ENCODE data around the gene SAP30.

Gene SAP30, protein sequence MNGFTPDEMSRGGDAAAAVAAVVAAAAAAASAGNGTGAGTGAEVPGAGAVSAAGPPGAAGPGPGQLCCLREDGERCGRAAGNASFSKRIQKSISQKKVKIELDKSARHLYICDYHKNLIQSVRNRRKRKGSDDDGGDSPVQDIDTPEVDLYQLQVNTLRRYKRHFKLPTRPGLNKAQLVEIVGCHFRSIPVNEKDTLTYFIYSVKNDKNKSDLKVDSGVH

DNA sequence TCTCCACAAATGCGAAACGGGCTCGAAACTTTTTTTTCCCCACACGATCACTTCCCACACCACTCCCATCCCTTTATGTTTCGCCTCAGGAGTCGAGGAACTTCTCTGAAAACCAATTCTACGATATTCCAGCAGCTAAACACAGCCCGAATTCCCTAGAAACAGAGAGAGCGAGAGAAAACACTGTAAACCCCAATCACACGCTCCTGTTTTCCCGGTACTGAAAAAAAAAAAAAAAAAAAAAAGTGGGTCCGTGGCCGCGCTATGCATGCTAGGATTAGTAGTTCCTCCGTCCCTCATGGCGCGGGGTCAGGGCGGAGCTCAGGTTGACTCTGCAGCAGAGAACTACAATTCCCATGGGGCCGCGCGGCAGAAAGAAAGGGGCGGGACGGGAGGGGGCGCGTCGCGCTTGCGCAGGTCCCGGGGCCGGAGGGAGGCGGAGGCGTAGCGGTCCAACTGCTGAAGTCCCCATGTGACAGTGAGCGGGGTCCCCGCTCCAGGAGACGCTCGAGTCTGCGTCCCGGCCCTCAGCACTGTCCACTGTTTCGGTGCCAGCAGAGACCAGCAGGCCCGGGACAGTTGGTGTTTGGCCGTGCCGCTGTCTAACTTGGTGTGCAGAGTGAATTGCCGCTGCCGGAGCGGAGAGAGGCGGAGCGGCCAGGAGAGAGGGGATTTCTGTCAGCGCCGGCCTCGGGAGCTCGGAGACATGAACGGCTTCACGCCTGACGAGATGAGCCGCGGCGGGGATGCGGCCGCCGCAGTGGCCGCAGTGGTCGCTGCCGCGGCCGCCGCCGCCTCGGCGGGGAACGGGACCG, at the start of gene SAP30:
SAP30 (plus strand) TSS at position 478 of the 815 bp plus-strand sequence; CDS start at position 707, 229 bp downstream.
- DNase-seq, result peak; percentile 96
- ATAC-seq, result peak; percentile 94

DNA sequence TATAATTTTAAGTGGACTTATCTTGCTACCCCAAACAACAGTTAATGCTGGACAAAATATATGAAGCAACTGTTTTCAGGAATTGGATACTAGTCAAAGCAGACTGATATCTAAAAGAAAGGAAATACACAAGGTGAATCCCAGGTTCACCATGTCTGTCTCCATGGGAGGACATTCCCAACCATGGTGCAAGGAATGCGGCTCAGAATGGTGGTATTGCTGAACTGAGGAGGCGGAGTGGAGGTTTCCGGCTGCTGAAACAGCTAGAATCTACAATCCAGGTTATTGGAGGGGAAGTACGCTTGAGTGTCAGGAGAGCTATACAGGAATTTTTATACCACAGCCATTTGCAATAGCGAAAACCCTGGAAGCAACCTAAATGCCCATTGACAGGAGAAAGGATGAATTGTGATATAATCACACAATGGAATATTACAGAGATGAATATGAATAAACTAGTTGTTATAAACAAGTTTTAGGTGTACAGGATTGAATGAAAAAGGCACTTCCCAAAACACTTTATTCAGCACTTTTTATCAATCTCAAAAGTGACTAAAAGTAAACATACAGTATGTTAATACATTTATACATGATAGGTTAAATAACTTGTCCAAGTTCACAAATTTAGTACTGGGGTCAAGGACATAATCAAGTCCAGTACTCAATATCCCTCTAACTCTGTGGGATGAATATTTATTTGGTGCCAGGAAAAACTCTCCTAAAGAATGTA, 45.6 kb upstream of the SAP30 start:
- DNase-seq (no peak), ATAC-seq (no peak)

DNA sequence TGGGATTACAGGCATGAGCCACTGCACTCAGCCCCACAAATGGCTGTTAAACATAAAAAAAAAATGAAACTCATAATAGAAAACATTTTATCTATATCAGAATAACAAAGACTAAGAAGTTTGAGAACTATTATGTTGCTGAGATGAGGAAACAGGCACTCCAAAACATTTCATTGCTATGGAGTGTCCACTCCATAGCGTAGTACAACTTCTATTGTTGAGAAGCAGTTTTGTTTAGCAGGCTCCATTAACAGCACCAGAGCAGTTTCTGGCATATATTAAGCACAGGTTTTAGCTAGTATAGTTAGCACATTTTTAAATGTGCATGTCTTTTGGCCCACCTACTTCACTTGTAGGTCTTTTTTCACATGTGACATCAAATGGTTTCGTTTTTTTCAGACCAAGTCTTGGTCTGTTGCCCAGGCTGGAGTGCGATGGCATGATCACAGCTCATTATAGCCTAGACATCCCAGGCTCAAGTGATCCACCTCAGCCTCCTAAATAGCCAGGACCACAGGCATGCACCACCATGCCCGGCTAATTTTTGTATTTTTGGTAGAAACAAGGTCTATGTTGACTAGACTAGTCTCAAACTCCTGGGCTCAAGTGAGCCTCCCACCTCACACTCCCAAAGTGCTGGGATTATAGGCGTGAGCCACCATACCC, 42.4 kb upstream of the SAP30 start:
- ATAC-seq, result no peak
- no peak for DNase-seq

DNA sequence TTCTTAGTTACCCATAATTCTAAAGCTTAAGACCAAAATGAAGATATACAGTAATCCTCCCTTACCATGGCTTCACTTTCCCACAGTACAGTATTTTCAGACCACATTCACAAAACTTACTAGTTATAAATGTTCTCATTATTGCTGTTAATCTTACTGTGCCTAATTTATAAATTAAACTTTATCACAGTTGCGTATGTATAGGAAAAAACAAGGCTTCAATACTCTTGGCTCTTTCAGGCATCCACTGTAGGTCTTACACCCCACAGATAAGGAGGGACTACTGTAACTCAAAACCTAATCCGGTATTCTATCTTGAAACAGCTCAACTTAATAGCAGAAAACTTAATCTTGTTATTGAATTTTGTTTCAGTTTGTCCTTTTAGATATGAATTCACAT, 40.2 kb upstream of the SAP30 start:
- ATAC-seq (no peak), DNase-seq (no peak)

DNA sequence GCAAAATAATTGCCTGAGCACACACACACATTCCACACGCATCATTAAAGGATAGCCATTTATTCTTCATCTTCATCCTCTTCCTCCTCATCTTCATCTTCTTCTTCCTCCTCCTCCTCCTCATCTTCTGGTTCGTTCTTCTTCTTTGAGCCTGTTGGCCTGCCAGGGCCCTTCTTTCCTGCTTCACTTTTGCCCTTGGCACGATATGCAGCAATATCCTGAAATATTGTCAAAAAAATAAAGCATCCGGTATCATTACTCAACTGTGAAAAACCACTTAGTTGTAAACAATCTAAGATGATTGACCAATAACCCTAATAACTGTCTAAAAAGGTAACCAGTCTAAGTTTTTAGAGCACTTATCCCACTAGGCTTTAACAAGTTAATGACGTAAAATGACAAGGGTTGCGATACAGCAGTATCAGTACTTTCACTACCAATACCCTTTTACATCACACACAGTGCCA, 38.7 kb upstream of the SAP30 start:
- no peak for ATAC-seq
- no peak for DNase-seq

DNA sequence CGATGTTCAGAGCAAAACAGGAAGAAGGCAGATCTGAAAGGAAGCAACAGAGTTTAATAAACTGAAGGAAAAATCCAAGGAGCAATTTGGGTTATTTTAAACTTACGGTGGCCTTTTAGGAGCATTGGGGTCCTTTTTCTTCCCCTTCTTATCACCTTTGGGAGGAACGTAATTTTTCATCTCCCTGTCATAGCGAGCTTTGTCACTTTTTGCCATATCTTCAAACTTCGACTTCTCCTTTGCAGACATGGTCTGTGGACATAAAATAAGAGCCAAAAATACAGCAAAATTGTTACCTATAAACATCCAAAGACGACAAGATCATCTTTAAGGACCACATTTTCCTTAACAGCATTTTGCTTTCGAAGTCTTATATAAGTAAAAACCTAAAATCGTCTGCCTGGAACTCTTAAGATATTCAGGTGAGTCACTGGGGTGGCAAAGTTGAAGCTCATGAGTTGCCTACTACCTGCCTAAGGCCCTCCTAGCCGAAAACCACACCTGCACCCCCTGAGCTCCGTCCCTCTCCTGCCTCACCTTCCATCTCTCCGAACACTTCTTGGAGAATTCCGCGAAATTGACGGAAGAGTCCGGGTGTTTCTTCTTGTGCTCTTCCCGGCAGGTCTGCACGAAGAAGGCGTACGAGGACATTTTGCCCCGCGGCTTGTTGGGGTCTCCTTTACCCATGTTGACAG, 37.6 kb upstream of the SAP30 start:
- ATAC-seq (no peak), DNase-seq (peak; percentile 19)

DNA sequence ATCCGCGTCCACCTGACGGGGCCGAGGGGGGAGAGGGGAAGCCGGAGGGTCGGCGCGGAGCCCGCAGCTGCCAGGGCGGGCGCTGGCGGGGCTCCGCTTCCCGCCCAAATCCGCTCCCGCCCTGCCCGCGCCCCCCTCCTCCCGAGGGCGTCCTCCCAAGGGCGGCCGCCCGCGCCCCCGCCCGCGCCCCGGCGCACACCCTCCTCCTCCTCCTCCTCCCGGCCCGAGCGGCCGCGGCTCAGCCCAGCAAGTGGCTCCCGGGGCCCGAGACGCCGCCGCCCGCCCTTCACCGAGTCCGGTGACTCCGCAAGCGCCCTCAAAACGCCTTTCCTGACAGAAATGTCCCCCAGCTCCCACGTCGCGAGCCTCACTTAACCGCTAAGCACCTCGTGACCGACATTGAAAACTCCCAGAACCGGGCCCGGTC, 37.1 kb upstream of the SAP30 start:
- no peak for ATAC-seq
- DNase-seq, result peak; percentile 52

DNA sequence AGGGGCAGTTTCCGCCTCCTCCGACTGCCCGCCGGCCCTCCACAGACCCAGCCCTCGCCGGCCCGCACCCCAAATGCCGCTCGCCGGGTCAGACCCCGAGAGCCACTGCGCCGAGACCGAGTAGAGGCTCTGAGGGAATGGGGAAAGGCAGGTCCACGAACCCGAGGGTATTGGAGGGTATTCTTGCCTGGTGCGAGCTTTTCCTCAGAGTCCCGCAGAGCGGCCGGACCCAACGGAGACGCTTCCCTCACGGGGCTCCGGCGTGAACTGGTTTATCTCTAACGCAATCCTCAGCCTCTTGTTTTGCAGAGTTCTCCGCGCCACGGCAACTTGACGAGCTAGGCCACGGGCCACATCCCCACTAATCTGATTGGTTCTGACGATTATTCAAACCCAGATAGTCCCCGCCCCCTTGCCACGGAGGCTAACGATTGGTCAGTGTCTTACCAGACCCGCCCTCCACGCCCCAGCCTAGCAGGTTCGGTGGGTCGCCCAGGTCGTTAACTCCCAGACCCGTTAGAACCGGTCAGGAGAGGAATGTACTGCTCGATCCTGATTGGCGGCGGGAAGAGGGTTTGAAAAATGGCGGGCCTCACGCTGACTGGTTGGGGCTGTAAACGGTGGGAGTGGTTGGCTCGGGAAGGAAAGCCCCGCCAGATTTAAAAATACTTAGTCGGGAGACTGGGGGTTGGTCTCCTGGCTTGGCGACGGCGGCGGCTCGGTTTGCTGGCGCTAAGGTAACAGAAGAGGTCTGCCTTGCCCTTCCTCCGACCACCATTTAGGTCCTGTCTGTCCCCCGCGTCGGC, 36.5 kb upstream of the SAP30 start, which contains the start of gene HMGB2:
HMGB2 (minus strand) TSS at position 274 of the 806 bp plus-strand sequence. CDS start 709 bp downstream, outside the sequence.
- ATAC-seq (peak; percentile 98), DNase-seq (peak; percentile 99)

DNA sequence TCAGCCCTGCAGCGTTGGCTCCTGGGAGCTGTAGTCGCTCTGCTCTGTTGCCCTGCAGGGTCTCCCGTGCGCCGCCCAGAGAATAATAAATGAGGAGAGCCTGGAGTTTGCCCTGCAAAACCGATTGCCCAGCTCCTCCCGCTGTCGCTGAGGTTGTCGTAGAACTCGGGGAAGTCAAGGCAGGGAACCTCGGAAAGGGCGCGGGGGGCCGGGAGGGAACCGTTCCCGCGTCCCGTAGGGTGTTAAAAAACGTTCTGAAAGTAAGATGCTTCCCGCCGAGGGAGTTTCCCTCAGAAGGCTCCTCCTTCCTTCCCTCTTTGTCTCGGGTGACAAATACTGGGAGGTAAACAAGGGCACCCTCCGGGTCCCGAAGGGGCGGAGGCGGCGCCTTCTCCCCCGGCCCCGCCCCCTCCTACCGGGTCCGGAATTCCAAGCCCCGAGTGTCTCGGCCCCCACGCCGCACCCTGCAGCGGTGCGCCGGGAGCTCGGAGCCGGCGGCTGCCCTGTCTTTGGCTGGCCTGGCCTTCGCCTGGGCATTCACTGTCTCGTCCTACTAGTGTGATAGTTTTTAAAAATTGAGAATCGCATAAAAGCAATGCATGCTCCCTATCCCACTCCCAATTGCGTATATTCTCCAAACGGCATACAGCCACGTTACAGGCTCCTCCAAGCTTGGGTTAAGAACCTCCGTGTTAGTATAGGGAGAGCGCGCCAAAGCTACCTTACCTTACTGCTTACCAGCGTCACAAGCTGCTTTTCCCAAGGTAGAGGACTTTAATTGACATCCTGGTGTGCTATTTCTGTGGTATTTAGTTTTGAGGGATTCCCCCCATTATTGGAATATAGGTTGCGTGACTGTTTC, 35.6 kb upstream of the SAP30 start:
- peak; percentile 37 for ATAC-seq
- DNase-seq, result peak; percentile 59

DNA sequence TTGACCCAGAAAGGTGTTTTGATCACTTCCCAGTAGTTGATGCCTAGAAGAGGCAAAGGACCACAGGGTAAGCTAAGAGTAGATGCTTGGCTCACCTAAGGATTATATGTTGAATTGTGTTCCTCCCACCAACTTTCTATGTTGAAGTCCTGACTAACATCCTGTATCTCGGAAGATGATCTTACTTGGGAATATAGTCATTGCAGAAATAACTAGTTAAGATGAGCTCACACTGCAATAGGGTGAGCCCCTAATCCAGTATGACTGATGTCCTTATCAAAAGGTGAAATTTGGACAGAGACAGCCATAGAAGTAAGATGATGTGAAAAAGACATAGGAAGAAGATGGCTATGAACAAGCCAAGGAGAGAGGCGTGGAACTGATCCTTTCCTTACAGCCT, 33.3 kb upstream of the SAP30 start:
- no peak for DNase-seq
- no peak for ATAC-seq

DNA sequence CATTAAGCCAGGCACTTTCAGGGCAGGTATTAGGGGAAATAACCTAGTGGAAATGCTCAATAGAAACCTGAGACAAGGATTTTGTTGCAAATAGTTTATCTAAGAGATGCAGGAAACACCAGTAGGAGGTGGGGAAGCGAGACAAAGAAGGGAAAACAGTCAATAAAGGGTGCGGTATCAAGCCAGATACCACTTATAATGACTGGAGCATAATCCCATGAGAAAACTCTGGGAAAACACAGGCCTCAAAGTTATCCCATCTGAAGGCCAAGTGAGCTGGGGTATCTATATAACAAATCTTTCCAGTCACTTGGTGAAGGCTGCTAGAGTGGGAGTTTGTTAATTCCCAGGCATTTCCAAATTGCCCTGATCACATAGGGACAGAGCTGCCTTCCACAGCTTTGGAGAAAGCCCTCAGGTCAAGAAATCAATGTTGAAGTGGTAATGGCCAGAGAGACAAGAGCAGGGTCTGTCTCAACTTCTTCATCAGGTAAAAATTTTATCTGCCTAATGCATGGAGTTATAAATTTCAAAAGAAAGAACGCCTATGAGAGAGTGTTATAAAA, 26.8 kb upstream of the SAP30 start:
- ATAC-seq (no peak), DNase-seq (no peak)

DNA sequence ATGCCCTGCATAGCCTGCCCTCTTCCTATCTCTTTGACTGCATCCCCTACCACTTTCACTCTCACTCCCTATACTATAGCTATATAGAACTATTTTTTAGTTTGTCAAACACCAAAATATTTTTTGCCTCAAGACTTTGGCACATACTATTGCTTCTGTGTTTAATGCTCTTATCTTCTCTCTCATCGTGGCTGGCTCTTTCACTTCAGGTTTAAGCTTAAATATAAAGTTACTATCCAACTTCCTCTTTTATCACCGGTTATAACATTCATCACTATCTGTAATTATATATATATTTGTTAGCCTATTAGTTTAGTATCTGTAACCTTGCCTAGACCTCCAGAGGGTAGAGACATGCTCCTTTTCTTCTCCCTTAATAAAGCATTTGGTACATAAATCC, 25.1 kb upstream of the SAP30 start:
- ATAC-seq, result no peak
- DNase-seq, result no peak

DNA sequence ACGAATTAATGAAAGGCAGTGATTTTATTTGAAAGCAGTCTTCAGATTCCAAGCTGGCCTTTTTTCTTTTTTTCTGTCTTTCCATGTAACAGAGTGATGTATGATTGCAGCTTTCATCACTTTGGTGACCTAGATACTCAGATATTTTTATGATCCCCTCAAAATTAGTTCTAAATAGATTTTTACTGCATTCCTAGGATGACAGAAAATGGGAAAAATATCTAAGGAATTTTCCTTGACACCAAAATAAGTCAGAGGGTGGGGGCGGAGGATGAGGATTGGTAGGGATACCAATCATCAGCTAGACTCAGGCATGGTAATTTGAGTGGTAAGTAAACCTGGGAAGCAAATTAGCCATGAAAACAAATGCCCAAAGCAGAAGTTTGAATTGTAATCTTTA, 24.7 kb upstream of the SAP30 start:
- no peak for DNase-seq
- no peak for ATAC-seq

DNA sequence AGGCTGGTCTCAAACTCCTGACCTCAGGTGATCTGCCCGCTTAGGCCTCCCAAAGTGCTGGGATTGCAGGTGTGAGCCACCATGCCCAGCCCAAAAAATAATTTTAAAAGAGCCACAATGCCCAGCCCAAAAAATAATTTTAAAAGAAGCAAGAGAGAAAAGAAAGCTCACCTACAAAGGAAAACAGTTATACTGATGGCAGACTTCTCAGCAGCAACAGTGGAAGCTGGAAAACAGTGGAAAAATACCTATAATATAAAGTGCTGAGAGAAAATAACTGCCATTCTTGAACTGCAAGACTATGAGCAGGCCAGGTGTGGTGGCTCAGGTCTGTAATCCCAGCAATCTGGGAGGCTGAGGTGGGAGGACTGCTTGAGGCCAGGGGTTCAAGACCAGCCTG, 23.3 kb upstream of the SAP30 start:
- ATAC-seq (no peak), DNase-seq (no peak)

DNA sequence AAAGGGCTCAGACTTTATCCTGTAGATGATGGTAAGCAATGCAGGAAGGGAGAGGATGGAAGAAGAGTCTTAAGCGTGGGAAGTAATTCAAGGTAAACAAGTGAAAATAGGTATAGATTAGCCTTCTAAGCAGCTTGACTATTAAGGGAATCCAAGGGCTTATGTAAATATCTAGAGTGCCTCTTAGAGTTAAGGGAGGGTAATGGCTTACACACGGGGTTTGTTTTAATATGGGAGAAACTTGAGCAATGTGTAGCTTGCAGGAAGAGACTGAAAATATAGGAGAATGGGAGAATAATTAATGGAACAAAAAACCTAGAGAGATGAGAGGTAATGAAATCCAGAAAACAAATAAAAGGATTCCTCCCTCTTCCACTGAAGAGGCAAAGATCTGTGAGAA, 12.8 kb upstream of the SAP30 start:
- DNase-seq (no peak), ATAC-seq (no peak)

DNA sequence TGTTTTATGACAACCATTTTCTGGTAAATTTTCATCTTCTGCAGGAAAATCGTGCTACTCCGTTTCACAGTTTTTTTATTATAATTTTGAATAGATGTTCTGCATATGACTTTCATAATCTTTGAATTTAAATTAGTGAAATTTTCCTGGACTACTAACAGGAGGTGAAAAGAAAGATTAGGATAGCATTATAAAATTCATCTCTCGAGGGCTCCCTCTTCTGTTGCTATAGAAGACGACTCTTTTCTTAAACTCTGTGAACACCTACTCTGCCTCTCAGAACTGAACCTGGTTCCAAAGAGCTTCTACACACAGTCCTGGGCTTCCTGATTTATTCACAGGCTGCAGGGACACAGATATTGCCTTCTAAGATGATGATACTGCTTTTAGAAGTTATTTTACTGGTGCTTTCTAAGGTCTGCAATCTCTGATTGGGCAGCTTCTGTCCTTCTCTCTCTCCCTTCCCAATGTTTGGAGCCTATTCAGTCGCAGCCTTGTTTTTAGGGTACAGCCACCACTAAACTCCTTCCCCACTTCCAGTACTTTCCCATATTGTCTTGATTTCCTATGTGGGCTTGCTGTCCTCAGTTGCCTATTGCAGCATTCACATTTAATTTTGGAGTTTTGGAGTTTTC, 10.1 kb upstream of the SAP30 start:
- no peak for ATAC-seq
- no peak for DNase-seq

DNA sequence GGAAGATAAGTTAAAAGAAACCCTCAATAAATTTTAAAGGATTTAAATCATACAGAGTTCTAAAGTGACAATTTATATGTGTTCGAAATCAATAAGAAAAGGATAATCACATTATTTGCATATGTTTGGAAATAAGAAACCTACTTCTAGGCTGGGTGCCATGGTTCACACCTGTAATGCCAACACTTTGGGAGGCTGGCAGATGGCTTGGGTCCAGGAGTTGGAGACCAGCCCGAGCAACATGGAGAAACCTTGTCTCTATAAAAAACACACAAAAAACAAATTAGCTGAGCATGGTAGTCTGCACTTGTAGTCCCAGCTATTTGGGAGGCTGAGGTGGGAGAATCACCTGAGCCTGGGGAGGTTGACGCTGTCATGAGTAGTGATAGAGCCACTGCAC, 8.1 kb upstream of the SAP30 start:
- DNase-seq (no peak), ATAC-seq (no peak)

DNA sequence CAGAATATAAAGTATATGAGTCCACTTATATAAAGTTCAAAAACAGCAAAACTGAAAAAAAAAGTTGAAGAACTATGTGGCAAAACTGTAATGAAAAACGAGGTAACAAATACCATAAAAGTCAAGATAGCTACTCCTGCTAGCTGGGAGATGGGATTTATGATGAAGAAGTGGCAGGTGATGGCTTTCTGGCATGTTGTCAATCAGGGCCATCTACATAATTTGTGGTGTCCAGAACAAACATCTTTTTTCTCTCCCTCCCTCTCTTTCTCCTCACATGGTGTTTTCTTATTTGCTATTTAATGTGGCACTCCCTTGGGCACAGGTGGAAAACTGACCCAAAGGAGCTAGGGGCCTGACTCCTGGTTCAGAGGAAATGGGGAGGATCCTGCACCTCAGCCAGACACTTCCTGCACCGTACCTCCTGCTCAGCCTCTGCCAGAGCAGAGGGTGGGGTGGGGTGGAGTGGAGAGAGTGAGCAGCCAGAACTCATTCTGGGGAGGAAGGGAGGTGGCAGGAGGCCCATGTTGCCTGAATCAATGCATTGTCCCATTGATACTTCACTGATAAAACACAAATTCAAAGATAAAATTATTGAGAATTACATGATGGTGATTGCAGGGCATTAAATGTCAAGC, 5.3 kb upstream of the SAP30 start:
- DNase-seq (no peak), ATAC-seq (no peak)

All from stimulated activated naive CD8-positive, alpha-beta T cell treated with anti-CD3 and anti-CD28 coated beads, Interleukin-15, Interleukin-2, amounts not matched to agents 100 U/mL and 50 U/mL, for 24 hours (primary cell).